ENCODE measurements around the gene GINS2. TPM values are rescaled to one million over a fixed set of nuclear protein-coding genes. Genes with fewer than 3 reads are reported as not detected.

The GINS2 gene
- total RNA-seq, 4 donors from 2014 or later, result 2.0 to 10.4 TPM; not detected in 2

- H3K27me3 ChIP-seq, result no peaks in the 10 kb centered on the region
- H3K36me3 ChIP-seq, result no peaks in the 10 kb centered on the region
- H3K27ac ChIP-seq, result no peak overlapping the region
- DNase-seq, result no peak
- H3K9me3 ChIP-seq, result no peaks in the 10 kb centered on the region
- no peak overlapping the region for H3K4me3 ChIP-seq
- no peaks in the 10 kb centered on the region for H3K4me1 ChIP-seq
- TF ChIP-seq POLR2A (IDR thresholded peaks at IDR 0.05), result no peak
- TF ChIP-seq CTCF (IDR thresholded peaks at IDR 0.05), result no peak
- intact Hi-C loops (cut with DNase I; ENCODE audit: low total_unique reads), result loop anchor here (10.0 kb wide), 1 partner anchor 441 kb away; no protein-coding TSS in a partner anchor
Measured at GRCh38 chr16:85716022-85716679, 27.4 kb upstream of the GINS2 start.

GRCh38 chr16:85715169-85716021 is 26.6 kb upstream of the GINS2 start:
- no peak for DNase-seq
- Histone ChIP-seq H3K36me3 (no peaks in the 10 kb centered on the region), H3K27me3 (no peaks in the 10 kb centered on the region), H3K9me3 (no peaks in the 10 kb centered on the region), H3K4me3 (no peak overlapping the region), H3K27ac (no peak overlapping the region), H3K4me1 (no peaks in the 10 kb centered on the region)
- TF ChIP-seq CTCF (IDR thresholded peaks at IDR 0.05), result no peak
- TF ChIP-seq POLR2A (IDR thresholded peaks at IDR 0.05), result no peak
- intact Hi-C loops (cut with DNase I; ENCODE audit: low total_unique reads), result loop anchor here (10.0 kb wide), 1 partner anchor 441 kb away; no protein-coding TSS in a partner anchor

- no peaks in the 10 kb centered on the region for H3K27me3 ChIP-seq
- H3K4me3 ChIP-seq, result no peak overlapping the region
- intact Hi-C loops (cut with DNase I; ENCODE audit: low total_unique reads), result loop anchor here (10.0 kb wide), 1 partner anchor 438 kb away; no protein-coding TSS in a partner anchor
- H3K4me1 ChIP-seq, result no peaks in the 10 kb centered on the region
- no peak overlapping the region for H3K27ac ChIP-seq
- H3K9me3 ChIP-seq, result no peaks in the 10 kb centered on the region
- H3K36me3 ChIP-seq, result no peaks in the 10 kb centered on the region
- no peak for DNase-seq
- TF ChIP-seq CTCF (IDR thresholded peaks at IDR 0.05) (no peak), POLR2A (IDR thresholded peaks at IDR 0.05) (no peak)
Measured at GRCh38 chr16:85712801-85713200, 24.0 kb upstream of the GINS2 start.

- Histone ChIP-seq H3K36me3 (no peaks in the 10 kb centered on the region), H3K4me3 (no peak overlapping the region), H3K9me3 (no peaks in the 10 kb centered on the region), H3K27me3 (no peaks in the 10 kb centered on the region), H3K27ac (no peak overlapping the region), H3K4me1 (no peaks in the 10 kb centered on the region)
- TF ChIP-seq CTCF (IDR thresholded peaks at IDR 0.05), result no peak
- no peak for TF ChIP-seq POLR2A (IDR thresholded peaks at IDR 0.05)
- DNase-seq, result no peak
- intact Hi-C loops (cut with DNase I; ENCODE audit: low total_unique reads), result loop anchor here (10.0 kb wide), 1 partner anchor 437 kb away; no protein-coding TSS in a partner anchor
Measured at GRCh38 chr16:85711982-85712587, 23.3 kb upstream of the GINS2 start.
